SK-N-SH (cell line): Measurements from ENCODE around the gene GNG10. TPM values are rescaled to one million over a fixed set of nuclear protein-coding genes. Genes with fewer than 3 reads are reported as not detected.
"Not testable (repeated sequence)": the region's sequence is repeated elsewhere in the genome, so short reads cannot be mapped to it uniquely, and the experiment has no call there.

Experiments
- CTCF ChIA-PET: fragments of 300-600, 350-600 bp; formaldehyde crosslinking; extraction: SDS; loops from one replicate; lab custom pipeline; 2021; lab: Yijun Ruan, JAX
- POLR2A ChIA-PET: fragments of 350-600 bp; sonication (Branson Sonifier 250); formaldehyde crosslinking; extraction: SDS; loops from one replicate; lab custom pipeline; 2020; ENCODE audit warnings: antibody characterized with exemption, inconsistent platforms; lab: Yijun Ruan, JAX
- DNase-seq: peaks from one replicate; pipeline ENCODE4 v3.0.0; 2012
- H2AFZ ChIP-seq: fragments of 200-600 bp; sonication (generic); 2 replicates; pipeline ENCODE4 v1.8.1; 2016; ENCODE audit warnings: antibody characterized with exemption, mild to moderate bottlenecking, low read depth
- H3F3A ChIP-seq: fragments of 200-600 bp; sonication (generic); replicated peaks from 2 replicates; pipeline ENCODE3; 2016; ENCODE audit warnings: antibody characterized with exemption, mild to moderate bottlenecking; ENCODE audit not compliant: insufficient read depth
- H3K27ac ChIP-seq, 2 experiments: fragments of 200-500 bp in 1 of 2; fragments of 200-600 bp in 1 of 2; sonication (Bioruptor generic) in 1 of 2; sonication (generic), shearing (Covaris generic) in 1 of 2; 2 replicates each; pipeline versions ENCODE4 v1.5.1 to v1.6.1; 2014 to 2016; ENCODE audit warnings: low read depth in 2 of 2, inconsistent platforms in 1 of 2, low read length in 1 of 2, mild to moderate bottlenecking in 1 of 2, mixed read lengths in 1 of 2
- H3K27me3 ChIP-seq: fragments of 200-600 bp; sonication (generic), shearing (Covaris generic); 2 replicates; pipeline ENCODE4 v1.6.1; 2016; ENCODE audit warnings: mixed run types; ENCODE audit not compliant: insufficient read depth
- H3K36me3 ChIP-seq, 2 experiments: fragments of 200-500 bp in 1 of 2; fragments of 200-600 bp in 1 of 2; sonication (Bioruptor generic) in 1 of 2; sonication (generic) in 1 of 2; replicated peaks in 1 of 2; 2 replicates each; pipeline versions ENCODE3 to v1.5.1; 2014 to 2016; ENCODE audit warnings: low read length in 1 of 2, mild to moderate bottlenecking in 1 of 2; ENCODE audit not compliant: insufficient read depth in 2 of 2, control insufficient read depth in 1 of 2
- H3K4me1 ChIP-seq, 2 experiments: fragments of 200-500 bp in 1 of 2; fragments of 200-600 bp in 1 of 2; sonication (Bioruptor generic) in 1 of 2; sonication (generic), shearing (Covaris generic) in 1 of 2; 2 replicates each; pipeline versions ENCODE4 v1.5.1 to v1.6.1; 2014 to 2016; ENCODE audit warnings: low read depth in 1 of 2, low read length in 1 of 2, mixed run types in 1 of 2; ENCODE audit not compliant: insufficient read depth in 2 of 2, control insufficient read depth in 1 of 2
- H3K4me2 ChIP-seq: fragments of 200-600 bp; sonication (generic), shearing (Covaris generic); 2 replicates; pipeline ENCODE4 v1.6.1; 2017; ENCODE audit warnings: mixed run types
- H3K4me3 ChIP-seq, 2 experiments: fragments of 200-500 bp in 1 of 2; fragments of 200-600 bp in 1 of 2; sonication (Bioruptor generic) in 1 of 2; sonication (generic), shearing (Covaris generic) in 1 of 2; 2 replicates each; pipeline versions ENCODE4 v1.5.1 to v1.8.1; 2014 to 2016; ENCODE audit warnings: low read depth in 2 of 2, inconsistent platforms in 1 of 2, low read length in 1 of 2, mild to moderate bottlenecking in 1 of 2, mixed read lengths in 1 of 2, moderate library complexity in 1 of 2
- H3K79me2 ChIP-seq: fragments of 200-600 bp; sonication (generic); 2 replicates; pipeline ENCODE4 v1.8.1; 2017; ENCODE audit warnings: mild to moderate bottlenecking; ENCODE audit not compliant: insufficient read depth
- H3K9ac ChIP-seq: fragments of 200-600 bp; sonication (generic); 2 replicates; pipeline ENCODE4 v1.6.1; 2017; ENCODE audit warnings: mixed run types
- H3K9me2 ChIP-seq: fragments of 200-600 bp; sonication (generic); 2 replicates; pipeline ENCODE4 v1.6.1; 2017; ENCODE audit warnings: mixed run types
- H3K9me3 ChIP-seq: fragments of 200-600 bp; sonication (generic); 2 replicates; pipeline ENCODE4 v1.6.1; 2017; ENCODE audit warnings: mixed run types, mild to moderate bottlenecking, moderate library complexity
- H4K20me1 ChIP-seq: fragments of 200-600 bp; sonication (generic); 2 replicates; pipeline ENCODE4 v1.6.1; 2017; ENCODE audit warnings: mild to moderate bottlenecking, mixed run types; ENCODE audit not compliant: insufficient read depth
- CTCF ChIP-seq: fragments of 200-600 bp; sonication (generic); IDR thresholded peaks from 2 replicates; pipeline ENCODE4 v1.6.1; 2017; ENCODE audit warnings: antibody characterized with exemption, mild to moderate bottlenecking, moderate library complexity
- ELF1 ChIP-seq: IDR thresholded peaks from 2 replicates; pipeline ENCODE4 v1.4.0; 2012
- EP300 ChIP-seq, 2 experiments: IDR thresholded peaks; 2 replicates each; pipeline versions ENCODE4 v1.4.0 to v1.6.1; 2012; ENCODE audit warnings: borderline replicate concordance in 1 of 2, low read depth in 1 of 2, low read length in 1 of 2
- GABPA ChIP-seq: IDR thresholded peaks from 2 replicates; pipeline ENCODE4 v1.4.0; 2012; ENCODE audit warnings: low read depth, mild to moderate bottlenecking
- IRF3 ChIP-seq: fragments of 150-350 bp; IDR thresholded peaks from 2 replicates; pipeline ENCODE4 v1.6.1; 2016; ENCODE audit warnings: mild to moderate bottlenecking, low read depth, low read length
- MAX ChIP-seq: IDR thresholded peaks from 2 replicates; pipeline ENCODE4 v1.4.0; 2012; ENCODE audit warnings: low read depth
- MXI1 ChIP-seq: IDR thresholded peaks from 2 replicates; pipeline ENCODE4 v1.6.1; 2012; ENCODE audit warnings: mild to moderate bottlenecking, low read depth, low read length, improper control_type of control experiment
- NFIC ChIP-seq: IDR thresholded peaks from 2 replicates; pipeline ENCODE4 v1.4.0; 2012; ENCODE audit warnings: borderline replicate concordance
- PBX3 ChIP-seq: IDR thresholded peaks from 2 replicates; pipeline ENCODE4; 2012
- RXRA ChIP-seq: IDR thresholded peaks from 2 replicates; pipeline ENCODE4 v1.4.0; 2012; ENCODE audit warnings: low read depth, mild to moderate bottlenecking, borderline replicate concordance
- SMC3 ChIP-seq: IDR thresholded peaks from 2 replicates; pipeline ENCODE4 v1.6.1; 2012; ENCODE audit warnings: low read depth, low read length, improper control_type of control experiment
- TEAD4 ChIP-seq: IDR thresholded peaks from 2 replicates; pipeline ENCODE4 v1.4.0; 2012; ENCODE audit warnings: mild to moderate bottlenecking, borderline replicate concordance; ENCODE audit not compliant: insufficient read depth
- ZBTB33 ChIP-seq: IDR thresholded peaks from 2 replicates; pipeline ENCODE4 v1.4.0; 2012; ENCODE audit warnings: low read depth, borderline replicate concordance
- WGBS: methylation state at CpG from one replicate; pipeline ENCODE4 v1.1.6; 2017; ENCODE audit warnings: low lambda C conversion rate; 5-methylcytosine and 5-hydroxymethylcytosine counted together
- polyA plus RNA-seq, 3 experiments: library from polyadenylated mRNA; depleted of rRNA; stranded (reverse); fragments of >200 nt; gene quantifications; 2 replicates each; pipeline ENCODE4 v1.2.3, GENCODE V29; 2012

The GNG10 gene
- polyA plus RNA-seq, 1 of the 3 experiments (the other 2 are of a cell fraction), result 57.7 TPM

- no peak overlapping the region for H3K9ac ChIP-seq
- 49% methylated on average over 3 of the region's 3 CpGs for WGBS
- TF ChIP-seq PBX3, result peak; percentile 31; the same call in 1 of the 2 replicates
- TF ChIP-seq TEAD4, result no peak
- no peaks in the 10 kb centered on the region for H3K9me3 ChIP-seq
- no peak overlapping the region for H2AFZ ChIP-seq
- H3K4me3 ChIP-seq, result no peak overlapping the region
- H3K4me1 ChIP-seq, result no peaks in the 10 kb centered on the region
- no peak for DNase-seq
- H3K79me2 ChIP-seq, result no peaks in the 10 kb centered on the region
- ChIA-PET POLR2A (no interaction called here), CTCF (interaction anchor here (1.0 kb wide), 1 partner anchor 18 kb away, joined by 3 read pairs; no protein-coding TSS in a partner anchor)
- no peak overlapping the region for H3K27ac ChIP-seq
- H4K20me1 ChIP-seq, result no peaks in the 10 kb centered on the region
- no peaks in the 10 kb centered on the region for H3K9me2 ChIP-seq
- no peak overlapping the region for H3K4me2 ChIP-seq
- H3K27me3 ChIP-seq, result no peaks in the 10 kb centered on the region
- H3F3A ChIP-seq, result no peaks in the 10 kb centered on the region
- H3K36me3 ChIP-seq, result no peaks in the 10 kb centered on the region
Observed at GRCh38 chr9:111615928-111616327, 45.5 kb upstream of the GNG10 start.

- H3K79me2 ChIP-seq, H3K9ac ChIP-seq, H3F3A ChIP-seq, H3K9me2 ChIP-seq, H3K4me2 ChIP-seq, H4K20me1 ChIP-seq, H3K36me3 ChIP-seq, H2AFZ ChIP-seq, CTCF ChIA-PET, POLR2A ChIA-PET, H3K4me1 ChIP-seq, H3K4me3 ChIP-seq, H3K9me3 ChIP-seq, DNase-seq, H3K27ac ChIP-seq, H3K27me3 ChIP-seq: not testable (repeated sequence)
- WGBS, result no CpG with 5 or more reads among the region's 29 CpGs
Observed at GRCh38 chr9:111617349-111617748, 44.1 kb upstream of the GNG10 start.

GRCh38 chr9:111621895-111622480 lies 39.4 kb upstream of the GNG10 start:
- WGBS, result 21% methylated on average over 2 of the region's 2 CpGs
- no peaks in the 10 kb centered on the region for H3K27me3 ChIP-seq
- no peaks in the 10 kb centered on the region for H4K20me1 ChIP-seq
- H2AFZ ChIP-seq, result no peak overlapping the region
- H3F3A ChIP-seq, result no peaks in the 10 kb centered on the region
- peak; percentile 64 for DNase-seq
- H3K4me1 ChIP-seq, result no peaks in the 10 kb centered on the region
- no peaks in the 10 kb centered on the region for H3K9me3 ChIP-seq
- ChIA-PET CTCF (interaction anchor here (0.6 to 4.4 kb wide), 17 partner anchors 9 to 322 kb away, joined by 3 to 44 read pairs (median 4); partner anchors contain the start of genes DNAJC25, PTGR1 and ZNF483), POLR2A (no interaction called here)
- no peaks in the 10 kb centered on the region for H3K79me2 ChIP-seq
- no peaks in the 10 kb centered on the region for H3K9me2 ChIP-seq
- no peaks in the 10 kb centered on the region for H3K36me3 ChIP-seq
- H3K4me2 ChIP-seq, result no peak overlapping the region
- peak overlapping the region in 1 of 2 experiments; percentile 42; a peak in 1 of 4 replicates for H3K4me3 ChIP-seq
- H3K9ac ChIP-seq, result no peak overlapping the region
- no peak overlapping the region for H3K27ac ChIP-seq
- TF ChIP-seq IRF3 (no peak), ELF1 (no peak), EP300 (IDR thresholded peaks at IDR 0.05; ENCODE audit: borderline replicate concordance in 1 of 2, low read depth in 1 of 2, low read length in 1 of 2) (no peak), NFIC (no peak), CTCF (peak; percentile 81), MAX (no peak), ZBTB33 (no peak), MXI1 (no peak), GABPA (no peak), RXRA (no peak), SMC3 (peak; percentile 80)
